ENCODE measurements around the gene UBE2L5.

The UBE2L5 gene

GRCh38 chr13:30406779-30407416, 15.4 kb upstream of the UBE2L5 start:
- DNase-seq: no peak

GRCh38 chr13:30408319-30409101, 13.8 kb upstream of the UBE2L5 start:
- DNase-seq: peak; percentile 80 to 95 (median 89)

GRCh38 chr13:30409886-30410704, 12.2 kb upstream of the UBE2L5 start:
- no peak for DNase-seq

DNA sequence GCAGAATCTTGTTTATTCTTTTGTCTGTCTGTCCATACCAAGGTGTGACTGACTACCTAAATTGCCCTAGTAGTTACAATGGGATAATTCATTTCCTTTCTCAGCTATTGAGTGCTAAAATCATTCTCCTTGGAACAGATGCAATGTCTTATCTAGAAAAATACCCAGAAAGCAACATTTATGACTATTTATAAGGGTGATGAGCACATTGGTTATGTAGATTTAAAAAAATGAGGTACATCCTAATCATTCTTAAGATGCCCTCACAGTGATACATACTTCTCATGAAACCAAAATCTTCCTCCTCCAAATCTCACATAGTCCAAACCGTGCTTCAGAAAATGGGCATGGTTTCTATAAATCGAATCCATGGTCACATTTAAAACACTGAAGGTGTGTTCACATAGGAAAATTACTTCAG, 11.6 kb upstream of the UBE2L5 start:
- DNase-seq: no peak

GRCh38 chr13:30412346-30412745, 9.9 kb upstream of the UBE2L5 start:
- no peak for DNase-seq

DNA sequence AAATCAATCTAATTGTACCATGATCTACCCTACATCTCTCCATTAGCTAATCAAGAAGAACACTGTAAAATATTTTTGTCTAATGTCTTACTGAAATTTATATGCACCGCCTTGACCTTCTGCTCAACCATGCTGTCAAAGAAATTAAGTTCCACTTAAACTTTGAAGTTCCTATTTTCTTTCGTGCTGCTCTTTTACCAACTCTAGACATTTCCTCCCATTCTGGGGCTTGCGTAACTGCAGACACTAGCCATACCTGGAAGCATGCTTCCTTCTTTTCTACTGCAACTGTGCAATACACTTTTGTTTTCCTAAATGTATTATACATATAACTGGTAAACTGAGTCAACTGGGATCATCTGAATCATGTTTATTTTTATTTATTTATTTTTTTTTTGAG, 8.5 kb upstream of the UBE2L5 start:
- DNase-seq: no peak

DNA sequence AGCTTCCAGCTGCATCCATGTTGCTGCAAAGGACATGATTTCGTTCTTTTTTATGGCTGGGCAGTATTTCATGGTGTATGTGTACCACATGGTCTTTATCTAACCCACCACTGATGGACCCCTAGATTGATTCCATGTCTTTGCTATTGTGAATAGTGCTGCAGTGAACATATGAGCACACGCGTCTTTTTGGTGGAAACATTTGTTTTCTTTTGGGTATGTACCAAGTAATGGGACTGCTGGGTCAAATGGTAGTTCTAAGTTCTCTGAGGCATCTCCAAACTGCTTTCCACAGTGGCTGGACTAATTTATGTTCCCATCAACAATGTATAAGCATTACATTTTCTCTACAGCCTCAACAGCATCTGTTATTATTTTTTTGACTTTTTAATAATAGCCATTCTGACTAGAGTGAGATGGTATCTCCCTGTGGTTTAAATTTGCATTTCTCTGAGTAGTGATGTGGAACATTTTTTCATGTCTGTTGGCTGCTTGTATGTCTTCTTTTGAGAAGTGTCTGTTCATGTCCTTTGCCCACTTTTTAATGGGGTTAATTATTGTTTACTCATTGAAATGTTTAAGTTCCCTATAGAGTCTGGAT, 6.8 kb upstream of the UBE2L5 start:
- DNase-seq: peak in 1 of 5 experiments; percentile 29

DNA sequence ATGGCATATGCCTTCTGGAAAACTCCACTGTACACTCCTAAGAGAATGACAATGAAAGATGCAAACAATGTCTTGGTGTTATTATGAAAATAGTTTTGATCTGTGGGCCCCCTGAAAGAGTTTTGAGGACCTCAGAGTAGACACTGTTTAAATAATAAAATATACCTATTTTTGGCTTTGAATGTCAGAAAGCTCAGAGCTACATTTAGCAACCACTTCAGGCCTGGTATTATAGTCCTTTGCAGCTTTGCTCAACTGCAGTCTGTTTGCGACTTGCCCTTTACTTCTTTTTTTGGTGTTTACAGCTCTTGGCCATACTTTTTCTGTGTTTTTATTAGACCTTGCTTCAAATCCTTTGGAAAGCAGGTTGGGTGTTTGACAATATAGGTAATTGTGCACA, 5.8 kb upstream of the UBE2L5 start:
- DNase-seq: no peak

GRCh38 chr13:30418075-30418716, 4.1 kb upstream of the UBE2L5 start:
- DNase-seq: no peak

DNA sequence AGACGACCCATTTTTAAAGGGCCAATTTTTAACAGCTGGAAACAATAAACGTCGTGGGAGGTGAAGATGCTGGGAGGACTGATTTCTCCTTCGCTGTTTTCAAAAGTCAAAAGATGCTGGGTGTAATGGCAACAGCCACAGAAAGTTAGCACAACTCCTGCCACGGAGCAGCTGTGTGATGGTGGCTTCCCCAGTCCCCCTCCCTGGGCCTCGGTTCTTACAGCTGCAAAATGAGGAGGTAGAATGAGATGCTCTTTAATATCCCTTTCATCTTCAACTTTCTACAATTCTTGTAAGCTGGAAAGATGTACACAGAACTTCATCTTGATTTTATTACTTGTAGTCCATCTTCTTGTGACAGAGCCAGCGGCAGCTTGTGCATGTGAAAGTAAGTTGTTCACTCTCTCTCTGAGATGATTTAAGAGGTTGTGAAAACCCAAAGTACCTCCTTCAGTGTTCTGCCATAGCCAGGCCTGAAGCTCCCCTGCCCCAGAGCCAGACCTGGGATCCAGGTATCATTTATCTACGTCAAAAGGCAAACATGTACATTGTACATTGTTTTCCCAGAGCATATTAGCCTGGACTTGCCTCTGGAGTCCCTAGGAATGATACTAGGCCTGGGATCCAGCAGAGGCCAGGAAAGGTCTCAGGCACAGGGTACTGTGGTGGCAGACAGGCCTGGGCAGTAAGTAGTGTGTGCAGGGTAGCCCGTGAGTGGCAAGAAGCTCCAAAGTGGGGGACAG, 3.4 kb upstream of the UBE2L5 start:
- DNase-seq: no peak

DNA sequence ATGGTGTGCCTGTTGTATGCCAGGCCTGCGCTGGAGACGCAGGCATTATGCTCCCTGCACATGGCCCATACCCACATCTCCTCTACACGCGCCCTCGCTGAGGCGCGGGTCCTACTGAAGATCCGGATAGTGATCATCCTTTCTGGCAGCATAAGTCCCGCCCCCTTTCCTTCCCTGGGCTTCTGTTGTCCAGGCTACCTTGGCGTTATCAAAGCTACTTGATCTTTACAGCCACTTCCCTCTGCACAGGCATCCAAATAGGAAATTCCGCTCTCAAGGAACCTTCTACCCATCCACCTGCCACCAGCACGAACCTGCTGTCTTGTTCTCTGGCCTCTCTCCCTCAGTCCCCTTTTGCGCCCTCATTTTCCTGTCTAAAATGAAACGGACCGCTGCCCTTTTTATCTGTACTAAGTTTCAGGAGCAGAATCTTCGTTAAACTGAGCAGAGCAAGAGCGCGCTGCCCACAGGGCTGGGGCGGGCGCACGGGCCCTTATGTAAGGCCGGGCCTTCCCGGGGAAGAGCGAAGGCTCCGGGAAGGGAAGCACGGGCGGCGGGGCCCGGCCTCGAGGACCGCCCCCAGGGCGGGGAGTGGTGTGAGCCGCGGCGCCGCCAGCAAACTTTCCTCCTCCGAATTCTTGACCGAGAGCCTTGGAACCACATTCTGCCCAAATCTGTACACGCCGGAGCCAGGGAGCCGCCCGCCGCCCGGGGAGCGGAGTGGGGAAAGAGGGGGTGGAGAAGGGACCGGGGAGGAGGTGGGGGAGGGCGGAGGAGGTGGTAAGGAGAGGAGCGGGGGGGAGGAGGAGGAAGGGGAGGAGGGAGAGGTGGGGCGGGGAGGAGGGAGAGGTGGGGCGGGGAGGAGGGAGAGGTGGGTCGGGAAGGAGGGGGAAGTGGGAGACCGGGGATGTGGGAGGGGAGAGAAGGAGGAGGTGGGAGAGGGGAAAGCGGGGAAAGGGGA, 920 bp upstream of the UBE2L5 start:
- DNase-seq: peak in 2 of 5 experiments; percentile 11 to 72

DNA sequence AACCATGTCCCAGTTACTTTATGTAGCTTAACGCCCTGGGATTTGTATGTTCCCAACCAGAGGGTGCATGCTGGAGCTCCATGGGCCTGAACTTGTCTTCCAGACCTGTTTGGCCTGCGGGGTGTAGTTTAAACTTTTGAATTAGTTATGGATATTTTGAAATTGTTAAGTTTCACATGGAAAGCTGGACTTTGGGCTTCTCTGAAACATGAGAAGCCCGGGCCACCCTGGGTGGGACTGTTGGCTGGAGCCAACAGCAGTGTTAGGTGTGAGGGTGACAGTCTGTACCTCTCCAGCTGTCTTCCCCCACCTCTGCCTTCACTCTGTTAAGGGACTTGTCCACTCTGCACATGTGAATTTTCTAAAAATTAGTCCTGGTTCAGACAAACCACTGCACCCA, 1.6 kb downstream of the UBE2L5 start:
- DNase-seq: no peak

- DNase-seq: no peak
These were observed 6.9 kb downstream of the UBE2L5 start for GRCh38 chr13:30429235-30429634.

DNA sequence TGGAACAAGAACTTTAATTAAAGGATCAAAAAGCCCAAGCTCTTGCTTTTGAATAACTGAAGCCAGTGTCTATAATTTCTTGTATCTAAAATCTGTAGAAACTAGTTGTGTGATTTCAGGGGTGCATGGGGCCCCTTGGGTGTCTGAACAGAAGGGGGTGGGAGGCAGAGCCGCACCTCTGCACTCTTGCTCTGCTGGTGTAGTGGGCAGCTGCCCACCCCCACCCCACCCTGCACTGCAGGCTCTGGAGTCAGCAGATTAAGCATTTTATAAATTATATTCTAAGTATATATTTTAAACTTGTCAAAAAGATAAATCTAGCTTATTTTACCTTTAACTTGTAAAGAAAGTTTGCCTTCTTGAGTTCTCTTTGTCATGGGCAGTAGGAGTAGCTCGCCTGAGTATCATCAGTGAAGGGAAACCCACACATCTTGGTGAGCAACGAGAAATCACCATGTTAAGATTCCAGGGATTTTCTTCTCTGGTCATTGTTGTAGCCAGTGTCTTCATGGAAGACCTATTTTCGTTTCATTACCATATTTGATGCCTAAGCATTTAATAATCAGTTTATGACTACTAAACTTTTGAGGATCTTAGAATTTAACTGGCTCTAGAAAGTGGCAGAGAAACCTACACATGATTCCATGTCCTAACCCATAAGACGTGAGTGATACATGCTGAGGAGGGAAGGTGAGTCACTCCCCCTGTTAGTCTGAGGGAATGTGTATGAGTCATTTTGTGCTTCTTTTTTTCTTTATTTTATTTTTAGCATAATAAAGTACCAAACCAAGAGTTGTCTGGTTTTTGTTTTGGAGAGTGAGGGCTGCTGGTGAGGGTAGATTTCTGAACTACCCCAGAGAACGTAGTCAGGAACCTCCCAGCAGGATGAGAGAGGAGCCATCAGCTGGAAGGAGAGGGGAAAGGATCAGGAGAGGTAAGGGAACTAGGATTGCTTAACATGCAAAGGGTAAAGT, 7.7 kb downstream of the UBE2L5 start:
- DNase-seq: peak in 1 of 5 experiments; percentile 65

DNA sequence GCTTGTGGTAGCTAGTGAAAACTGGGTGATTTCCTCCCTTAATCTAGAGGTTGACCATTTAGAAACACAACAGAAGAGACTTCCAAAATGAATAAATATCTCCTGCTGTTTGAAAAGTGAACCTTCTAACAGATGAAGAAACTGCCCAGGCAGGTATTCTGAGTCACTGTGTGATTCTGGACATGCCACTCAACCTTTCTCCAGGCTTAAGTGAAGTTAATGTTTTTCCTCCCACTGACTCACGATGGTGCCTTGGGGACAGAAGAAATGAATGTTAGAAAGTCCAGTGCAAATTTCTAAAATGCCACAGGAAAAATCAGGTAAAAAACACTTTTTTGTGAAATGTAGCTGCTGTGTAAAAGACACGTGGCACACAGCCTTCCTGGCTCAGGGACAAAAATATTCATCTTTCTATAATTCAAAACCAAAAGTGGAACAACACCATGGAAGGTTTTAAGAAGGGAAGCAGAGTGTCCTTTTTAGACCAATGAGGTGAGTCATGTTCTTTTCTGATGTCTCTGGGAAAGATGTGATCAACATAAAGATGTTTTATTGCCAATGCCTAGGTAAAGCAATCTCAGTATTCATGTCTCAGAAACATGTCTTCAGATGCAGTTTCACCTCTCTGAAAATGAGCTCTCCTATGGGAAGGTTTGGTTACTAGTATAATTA, 9.1 kb downstream of the UBE2L5 start:
- no peak for DNase-seq

DNA sequence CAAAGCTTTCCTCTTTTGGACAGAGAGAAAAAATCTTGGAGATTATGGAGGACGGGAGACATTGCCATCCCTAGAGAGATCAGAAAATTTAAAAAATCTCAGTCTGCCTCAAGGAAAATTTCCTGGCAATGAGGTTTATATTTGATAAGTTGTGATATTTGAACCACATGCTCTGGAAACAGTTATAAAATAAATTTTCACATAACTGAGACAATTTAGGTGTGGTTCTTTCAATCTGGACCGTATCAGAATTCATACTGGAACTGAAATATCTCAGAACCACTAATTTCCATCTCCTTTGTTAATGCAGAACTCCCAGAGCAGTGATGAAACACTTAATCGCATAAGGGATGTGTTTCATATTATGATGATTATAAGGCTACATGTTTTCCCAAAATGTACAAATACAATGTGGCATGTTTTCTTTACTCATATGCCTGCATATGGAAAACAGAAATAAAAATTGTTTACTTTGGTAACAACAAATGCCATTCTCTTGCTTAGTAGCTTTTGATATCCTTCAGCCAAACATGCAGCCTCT, 13.7 kb downstream of the UBE2L5 start:
- no peak for DNase-seq

DNA sequence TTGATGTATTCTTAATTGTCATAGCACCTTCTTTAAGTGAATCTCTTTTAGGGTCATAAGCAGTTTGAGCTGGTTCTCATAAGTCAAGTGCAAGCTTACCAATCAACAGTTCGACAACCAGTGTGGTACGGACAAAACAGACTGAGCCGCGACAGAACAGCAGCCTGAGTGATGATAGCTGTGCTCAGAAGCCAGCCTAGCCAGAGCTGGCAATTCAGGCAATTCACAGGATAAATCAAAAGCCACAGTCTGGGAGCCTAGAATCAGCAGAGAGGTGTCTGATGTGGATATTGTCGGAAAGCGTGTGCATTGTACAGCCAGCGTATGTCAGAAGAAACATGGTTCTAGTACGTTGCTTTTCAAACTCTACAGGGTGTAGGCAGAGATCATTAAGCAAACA, 14.9 kb downstream of the UBE2L5 start:
- no peak for DNase-seq

- DNase-seq: no peak
These were observed 16.0 kb downstream of the UBE2L5 start for GRCh38 chr13:30438286-30438685.

Data from T-helper 2 cell (primary cell).